ENCODE measurements around the gene RNF208. TPM values are rescaled to one million over a fixed set of nuclear protein-coding genes. Genes with fewer than 3 reads are reported as not detected.
A peak's percentile ranks its signal among the peaks of the same experiment; 100 is the strongest.

Gene RNF208
- total RNA-seq, 2 donors from 2014 or later, result 0.78 to 14.5 TPM

DNA sequence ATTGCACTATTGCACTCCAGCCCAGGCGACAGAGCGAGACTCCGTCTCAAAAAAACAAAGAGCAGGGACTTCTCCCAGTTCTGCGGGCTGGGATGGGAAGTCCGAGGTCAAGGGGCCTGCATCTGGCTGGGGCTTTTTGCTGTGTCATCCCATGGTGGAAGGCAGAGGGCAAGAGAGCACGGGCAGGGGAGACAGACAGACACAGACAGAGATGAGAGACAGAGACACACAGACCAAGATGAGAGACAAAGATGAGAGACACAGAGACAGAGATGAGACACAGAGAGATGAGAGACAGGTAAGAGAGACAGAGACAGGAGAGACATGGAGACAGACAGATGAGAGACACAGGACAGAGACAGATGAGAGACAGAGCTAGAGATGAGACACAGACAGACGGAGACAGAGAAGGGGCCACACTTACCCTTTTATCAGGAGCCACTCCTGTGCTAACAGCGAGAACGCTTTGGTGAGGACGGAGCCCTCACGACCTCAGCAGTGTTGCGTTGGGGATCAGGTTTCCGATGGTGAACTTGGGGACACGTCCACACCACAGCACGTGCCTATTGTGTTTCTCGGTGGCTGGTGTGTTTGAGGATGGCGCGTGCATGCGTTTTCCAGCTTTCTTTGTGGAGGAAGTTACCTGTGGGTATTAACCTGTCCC, 46.6 kb upstream of the RNF208 start:
- H3K27ac ChIP-seq, result peak overlapping the region; percentile 47 to 79 (median 66)
- intact Hi-C loops (cut with DNase I), result no loop called here
- 62 to 72% methylated on average over 19 of the region's 19 CpGs for WGBS, 2 donors
- H3K4me1 ChIP-seq, result peaks cover 32% of the 10 kb centered on the region
- ATAC-seq, result no peak
- TF ChIP-seq, protein P1, sequence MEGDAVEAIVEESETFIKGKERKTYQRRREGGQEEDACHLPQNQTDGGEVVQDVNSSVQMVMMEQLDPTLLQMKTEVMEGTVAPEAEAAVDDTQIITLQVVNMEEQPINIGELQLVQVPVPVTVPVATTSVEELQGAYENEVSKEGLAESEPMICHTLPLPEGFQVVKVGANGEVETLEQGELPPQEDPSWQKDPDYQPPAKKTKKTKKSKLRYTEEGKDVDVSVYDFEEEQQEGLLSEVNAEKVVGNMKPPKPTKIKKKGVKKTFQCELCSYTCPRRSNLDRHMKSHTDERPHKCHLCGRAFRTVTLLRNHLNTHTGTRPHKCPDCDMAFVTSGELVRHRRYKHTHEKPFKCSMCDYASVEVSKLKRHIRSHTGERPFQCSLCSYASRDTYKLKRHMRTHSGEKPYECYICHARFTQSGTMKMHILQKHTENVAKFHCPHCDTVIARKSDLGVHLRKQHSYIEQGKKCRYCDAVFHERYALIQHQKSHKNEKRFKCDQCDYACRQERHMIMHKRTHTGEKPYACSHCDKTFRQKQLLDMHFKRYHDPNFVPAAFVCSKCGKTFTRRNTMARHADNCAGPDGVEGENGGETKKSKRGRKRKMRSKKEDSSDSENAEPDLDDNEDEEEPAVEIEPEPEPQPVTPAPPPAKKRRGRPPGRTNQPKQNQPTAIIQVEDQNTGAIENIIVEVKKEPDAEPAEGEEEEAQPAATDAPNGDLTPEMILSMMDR (IDR thresholded peaks at IDR 0.05), result no peak
- no peak for TF ChIP-seq POLR2A (IDR thresholded peaks at IDR 0.05)
- no peak for DNase-seq
- H3K4me3 ChIP-seq, result no peak overlapping the region
- H3K27me3 ChIP-seq, result no peaks in the 10 kb centered on the region
- peaks cover 5 to 7% of the 10 kb centered on the region in 2 donors for H3K36me3 ChIP-seq (replicated peaks in 1 of 2; ENCODE audit: insufficient read depth in 1 of 2, low read depth in 2 of 2)
- H3K9me3 ChIP-seq, result no peaks in the 10 kb centered on the region

DNA sequence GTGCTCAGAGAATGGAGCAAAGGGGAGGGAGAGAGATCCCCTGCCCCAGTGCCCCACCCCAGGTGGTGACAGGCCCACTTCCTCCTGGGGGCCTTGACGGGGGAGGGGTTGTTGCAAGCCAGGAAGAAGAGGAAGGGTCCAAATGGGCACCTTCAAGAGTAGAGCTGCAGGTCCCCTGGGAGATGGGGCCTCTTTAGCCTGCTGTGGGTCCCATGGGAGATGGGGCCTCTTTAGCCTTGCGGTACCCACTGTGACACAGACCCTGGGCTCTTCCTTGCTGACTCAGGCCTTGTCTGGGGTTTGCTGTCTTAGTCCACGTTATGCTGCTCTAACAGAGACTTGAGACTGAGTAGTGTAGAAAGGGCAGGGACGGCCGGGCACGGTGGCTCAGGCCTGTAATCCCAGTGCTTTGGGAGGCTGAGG, 45.9 kb upstream of the RNF208 start:
- peaks cover 3 to 7% of the 10 kb centered on the region in 2 donors for H3K36me3 ChIP-seq (replicated peaks in 1 of 2; ENCODE audit: insufficient read depth in 1 of 2, low read depth in 2 of 2)
- H3K27ac ChIP-seq, result peak overlapping the region; percentile 9 to 79 (median 58)
- intact Hi-C loops (cut with DNase I), result no loop called here
- no peaks in the 10 kb centered on the region for H3K9me3 ChIP-seq
- TF ChIP-seq, protein P1 (IDR thresholded peaks at IDR 0.05), result no peak
- TF ChIP-seq POLR2A (IDR thresholded peaks at IDR 0.05), result no peak
- H3K4me1 ChIP-seq, result peaks cover 28% of the 10 kb centered on the region
- no peak overlapping the region for H3K4me3 ChIP-seq
- no peaks in the 10 kb centered on the region for H3K27me3 ChIP-seq
- 78 to 86% methylated on average over 1 to 5 of the region's 6 CpGs for WGBS, 2 donors
- no peak for ATAC-seq
- DNase-seq, result no peak

DNA sequence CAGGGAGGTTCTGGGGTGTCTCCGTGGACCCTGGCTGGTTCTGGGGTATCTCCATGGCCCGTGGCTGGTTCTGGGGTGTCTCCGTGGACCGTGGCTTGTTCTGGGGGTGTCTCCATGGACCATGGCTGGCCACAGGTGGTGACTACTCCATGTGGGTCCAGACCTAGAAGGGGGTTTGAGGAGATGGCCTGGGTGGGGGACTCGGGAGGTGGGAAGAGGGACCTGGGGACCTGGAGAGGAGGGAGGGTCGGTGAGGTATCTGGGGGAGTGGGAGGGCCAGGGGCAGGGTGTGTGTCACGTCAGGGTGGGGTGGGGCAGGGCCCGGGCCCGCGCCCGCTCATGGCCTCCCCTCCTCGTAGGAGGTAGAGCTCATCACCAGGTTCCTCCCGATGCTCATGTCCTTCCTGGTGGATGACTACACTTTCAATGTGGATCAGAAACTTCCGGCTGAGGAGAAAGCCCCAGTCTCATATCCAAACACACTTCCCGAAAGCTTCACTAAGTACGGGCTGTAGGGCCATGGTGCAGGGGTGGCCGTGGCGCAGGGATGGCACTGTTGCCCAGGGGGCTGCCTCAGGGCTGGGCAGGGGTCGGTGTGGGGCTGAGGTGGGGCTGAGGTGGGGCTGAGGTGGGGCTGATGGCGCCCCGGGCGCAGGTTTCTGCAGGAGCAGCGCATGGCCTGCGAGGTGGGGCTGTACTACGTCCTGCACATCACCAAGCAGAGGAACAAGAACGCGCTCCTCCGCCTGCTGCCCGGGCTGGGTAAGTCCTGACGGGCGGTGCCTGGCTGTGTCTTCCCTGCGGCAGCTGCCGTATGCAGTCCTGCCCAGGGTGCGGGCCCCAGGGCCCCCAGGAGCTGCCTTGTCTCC, 44.8 kb upstream of the RNF208 start:
- Histone ChIP-seq H3K4me3 (no peak overlapping the region), H3K27me3 (no peaks in the 10 kb centered on the region), H3K36me3 (replicated peaks in 1 of 2; ENCODE audit: insufficient read depth in 1 of 2, low read depth in 2 of 2) (peaks cover 0 to 3% of the 10 kb centered on the region in 2 donors), H3K4me1 (peaks cover 24% of the 10 kb centered on the region), H3K27ac (no peak overlapping the region), H3K9me3 (no peaks in the 10 kb centered on the region)
- DNase-seq (peak in 1 of 4 donors; percentile 12), ATAC-seq (no peak)
- TF ChIP-seq POLR2A (IDR thresholded peaks at IDR 0.05), result no peak
- TF ChIP-seq, protein P1 (IDR thresholded peaks at IDR 0.05), result no peak
- intact Hi-C loops (cut with DNase I), result no loop called here
- 89 to 91% methylated on average over 12 to 25 of the region's 34 CpGs for WGBS, 2 donors

DNA sequence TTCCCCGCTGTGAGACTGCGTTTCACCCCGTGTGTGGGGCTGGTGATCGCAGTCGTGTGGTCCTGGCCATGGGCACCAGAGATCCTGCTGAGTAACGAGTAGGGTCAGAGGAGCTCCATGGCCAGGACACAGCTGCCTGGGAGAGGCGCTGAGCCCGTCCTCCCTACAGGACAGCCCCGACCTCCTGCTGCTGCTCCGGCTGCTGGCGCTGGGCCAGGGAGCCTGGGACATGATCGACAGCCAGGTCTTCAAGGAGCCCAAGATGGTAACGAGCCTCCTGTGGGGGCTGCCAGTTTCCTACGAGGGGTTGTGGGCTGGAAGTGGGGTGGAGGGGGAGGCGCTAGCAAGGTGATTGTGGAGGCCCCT, 44.1 kb upstream of the RNF208 start:
- H3K9me3 ChIP-seq, result no peaks in the 10 kb centered on the region
- peaks cover 0 to 3% of the 10 kb centered on the region in 2 donors for H3K36me3 ChIP-seq (replicated peaks in 1 of 2; ENCODE audit: insufficient read depth in 1 of 2, low read depth in 2 of 2)
- WGBS, 2 donors, result 79% methylated on average over 14 of the region's 15 CpGs; no CpG with 5 or more reads in 1 of the 2 donors
- peaks cover 24% of the 10 kb centered on the region for H3K4me1 ChIP-seq
- intact Hi-C loops (cut with DNase I), result no loop called here
- DNase-seq, result peak in 1 of 4 donors; percentile 16
- no peak overlapping the region for H3K4me3 ChIP-seq
- TF ChIP-seq, protein P1 (IDR thresholded peaks at IDR 0.05), result no peak
- no peak for TF ChIP-seq POLR2A (IDR thresholded peaks at IDR 0.05)
- H3K27me3 ChIP-seq, result no peaks in the 10 kb centered on the region
- H3K27ac ChIP-seq, result no peak overlapping the region
- no peak for ATAC-seq

All from body of pancreas (tissue), 4 donors.